ENCODE results near the gene CCDC39.

CCDC39 gene

GRCh38 chr3:180679178-180680096 is at the start of gene CCDC39:
Gene CCDC39 (minus strand): TSS chr3:180679489. CDS start chr3:180679380, 109 bp downstream.
- DNase-seq (ENCODE audit: low read depth), result peak; percentile 65
- H3K4me3 ChIP-seq (ENCODE audit: low read depth, low read length), result peak within 1 kb of the TSS; percentile 72
- no peak for TF ChIP-seq CTCF (conservative IDR thresholded peaks at IDR 0.05; ENCODE audit: low read depth, low read length)

- no peak overlapping the region for H3K4me3 ChIP-seq (ENCODE audit: low read depth, low read length)
- DNase-seq (ENCODE audit: low read depth), result no peak
- TF ChIP-seq CTCF (conservative IDR thresholded peaks at IDR 0.05; ENCODE audit: low read depth, low read length), result no peak
These were observed 40.7 kb upstream of the CCDC39 start for GRCh38 chr3:180720012-180720411.

- no peak overlapping the region for H3K4me3 ChIP-seq (ENCODE audit: low read depth, low read length)
- no peak for DNase-seq (ENCODE audit: low read depth)
- TF ChIP-seq CTCF (conservative IDR thresholded peaks at IDR 0.05; ENCODE audit: low read depth, low read length), result no peak
These were observed 28.6 kb upstream of the CCDC39 start for GRCh38 chr3:180707896-180708295.

GRCh38 chr3:180705619-180706018 is 26.3 kb upstream of the CCDC39 start:
- no peak overlapping the region for H3K4me3 ChIP-seq (ENCODE audit: low read depth, low read length)
- DNase-seq (ENCODE audit: low read depth), result no peak
- TF ChIP-seq CTCF (conservative IDR thresholded peaks at IDR 0.05; ENCODE audit: low read depth, low read length), result no peak

- TF ChIP-seq CTCF (conservative IDR thresholded peaks at IDR 0.05; ENCODE audit: low read depth, low read length), result no peak
- DNase-seq (ENCODE audit: low read depth), result no peak
- no peak overlapping the region for H3K4me3 ChIP-seq (ENCODE audit: low read depth, low read length)
These were observed 25.2 kb upstream of the CCDC39 start for GRCh38 chr3:180704532-180704931.

- no peak for TF ChIP-seq CTCF (conservative IDR thresholded peaks at IDR 0.05; ENCODE audit: low read depth, low read length)
- DNase-seq (ENCODE audit: low read depth), result no peak
- H3K4me3 ChIP-seq (ENCODE audit: low read depth, low read length), result no peak overlapping the region
These were observed 21.7 kb upstream of the CCDC39 start for GRCh38 chr3:180700941-180701340.
